Measurements from ENCODE around the gene FSIP1.

The FSIP1 gene

GRCh38 chr15:39574427-39574826 lies 208.2 kb downstream of the FSIP1 start:
- H3K4me3 ChIP-seq (ENCODE audit: low read length) = no peak overlapping the region
- peaks cover under 1% of the 10 kb centered on the region for H3K27me3 ChIP-seq (ENCODE audit: control insufficient read depth, low read length)
- no peaks in the 10 kb centered on the region for H3K4me1 ChIP-seq (ENCODE audit: control insufficient read depth, low read length)
- no peak overlapping the region for H3K4me2 ChIP-seq (ENCODE audit: low read length)
- H3K9me3 ChIP-seq (ENCODE audit: control insufficient read depth, insufficient read depth, low read length) = no peaks in the 10 kb centered on the region
- TF ChIP-seq, protein P1, sequence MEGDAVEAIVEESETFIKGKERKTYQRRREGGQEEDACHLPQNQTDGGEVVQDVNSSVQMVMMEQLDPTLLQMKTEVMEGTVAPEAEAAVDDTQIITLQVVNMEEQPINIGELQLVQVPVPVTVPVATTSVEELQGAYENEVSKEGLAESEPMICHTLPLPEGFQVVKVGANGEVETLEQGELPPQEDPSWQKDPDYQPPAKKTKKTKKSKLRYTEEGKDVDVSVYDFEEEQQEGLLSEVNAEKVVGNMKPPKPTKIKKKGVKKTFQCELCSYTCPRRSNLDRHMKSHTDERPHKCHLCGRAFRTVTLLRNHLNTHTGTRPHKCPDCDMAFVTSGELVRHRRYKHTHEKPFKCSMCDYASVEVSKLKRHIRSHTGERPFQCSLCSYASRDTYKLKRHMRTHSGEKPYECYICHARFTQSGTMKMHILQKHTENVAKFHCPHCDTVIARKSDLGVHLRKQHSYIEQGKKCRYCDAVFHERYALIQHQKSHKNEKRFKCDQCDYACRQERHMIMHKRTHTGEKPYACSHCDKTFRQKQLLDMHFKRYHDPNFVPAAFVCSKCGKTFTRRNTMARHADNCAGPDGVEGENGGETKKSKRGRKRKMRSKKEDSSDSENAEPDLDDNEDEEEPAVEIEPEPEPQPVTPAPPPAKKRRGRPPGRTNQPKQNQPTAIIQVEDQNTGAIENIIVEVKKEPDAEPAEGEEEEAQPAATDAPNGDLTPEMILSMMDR (IDR thresholded peaks at IDR 0.05; ENCODE audit: low read depth, low read length, poor library complexity, severe bottlenecking) = no peak
- TF ChIP-seq EZH2phosphoT487 (IDR thresholded peaks at IDR 0.05; ENCODE audit: borderline replicate concordance, low read length) = no peak
- H3K36me3 ChIP-seq (ENCODE audit: control insufficient read depth, low read length) = no peaks in the 10 kb centered on the region
- H3K9me2 ChIP-seq (replicated peaks; ENCODE audit: control insufficient read depth, low read length) = no peaks in the 10 kb centered on the region
- H3F3A ChIP-seq (ENCODE audit: control insufficient read depth, insufficient read depth) = no peaks in the 10 kb centered on the region
- no peaks in the 10 kb centered on the region for H3K79me2 ChIP-seq (ENCODE audit: control insufficient read depth, low read length)
- H4K20me1 ChIP-seq (ENCODE audit: control insufficient read depth, insufficient read depth, low read depth, low read length) = no peaks in the 10 kb centered on the region
- no peak overlapping the region for H3K27ac ChIP-seq (ENCODE audit: low read depth, low read length)

DNA sequence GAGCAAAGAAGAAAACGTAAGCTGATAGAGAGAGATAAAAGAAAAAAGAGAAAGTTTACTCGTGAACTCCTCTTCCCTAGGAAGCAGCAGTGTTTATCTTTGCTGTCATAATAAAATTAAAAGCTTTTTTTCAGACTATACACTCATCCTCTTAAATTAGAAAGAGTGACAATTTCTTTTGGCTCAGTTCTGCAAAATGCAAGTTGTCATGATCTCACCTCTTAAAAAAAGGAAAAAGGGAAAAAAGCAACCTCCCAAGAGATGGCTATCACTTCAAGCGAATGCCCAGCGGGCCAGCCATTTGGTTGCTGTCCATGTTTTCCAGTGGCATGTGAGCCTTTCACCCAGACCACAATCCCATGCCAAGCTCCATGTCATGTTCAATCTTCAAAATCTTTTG lies 208.8 kb downstream of the FSIP1 start:
- Histone ChIP-seq H3K79me2 (ENCODE audit: control insufficient read depth, low read length) (no peaks in the 10 kb centered on the region), H3K4me2 (ENCODE audit: low read length) (no peak overlapping the region), H3K27ac (ENCODE audit: low read depth, low read length) (no peak overlapping the region), H3K27me3 (ENCODE audit: control insufficient read depth, low read length) (no peaks in the 10 kb centered on the region; the same call in 1 of the 2 replicates), H3K9me3 (ENCODE audit: control insufficient read depth, insufficient read depth, low read length) (no peaks in the 10 kb centered on the region), H3K9me2 (replicated peaks; ENCODE audit: control insufficient read depth, low read length) (no peaks in the 10 kb centered on the region), H3K4me1 (ENCODE audit: control insufficient read depth, low read length) (no peaks in the 10 kb centered on the region), H3K36me3 (ENCODE audit: control insufficient read depth, low read length) (no peaks in the 10 kb centered on the region), H3K4me3 (ENCODE audit: low read length) (no peak overlapping the region), H3F3A (ENCODE audit: control insufficient read depth, insufficient read depth) (no peaks in the 10 kb centered on the region), H4K20me1 (ENCODE audit: control insufficient read depth, insufficient read depth, low read depth, low read length) (no peaks in the 10 kb centered on the region)
- TF ChIP-seq EZH2phosphoT487 (IDR thresholded peaks at IDR 0.05; ENCODE audit: borderline replicate concordance, low read length) = no peak

DNA sequence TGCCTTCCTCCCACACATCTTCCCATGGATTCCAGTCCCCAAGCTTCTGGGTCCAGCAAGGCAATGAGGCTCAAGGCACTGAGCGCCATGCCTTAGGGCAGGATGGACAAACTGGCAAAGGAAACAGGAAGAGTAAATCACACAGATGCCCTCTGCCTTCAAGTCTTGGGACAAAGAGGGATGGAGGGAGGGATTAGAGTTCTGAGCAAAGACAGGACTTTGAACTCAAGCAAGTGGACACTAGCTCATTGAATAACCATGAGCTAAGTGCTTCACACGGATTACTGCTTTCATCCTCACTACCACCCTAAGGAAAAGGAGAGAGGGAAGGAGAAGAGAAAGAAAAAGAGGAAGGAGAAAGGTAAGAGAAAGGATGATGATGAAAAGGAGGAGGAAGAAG lies 209.4 kb downstream of the FSIP1 start:
- no peaks in the 10 kb centered on the region for H3K79me2 ChIP-seq (ENCODE audit: control insufficient read depth, low read length)
- no peaks in the 10 kb centered on the region for H3F3A ChIP-seq (ENCODE audit: control insufficient read depth, insufficient read depth)
- H3K4me2 ChIP-seq (ENCODE audit: low read length) = no peak overlapping the region
- no peaks in the 10 kb centered on the region for H3K4me1 ChIP-seq (ENCODE audit: control insufficient read depth, low read length)
- no peak for TF ChIP-seq EZH2phosphoT487 (IDR thresholded peaks at IDR 0.05; ENCODE audit: borderline replicate concordance, low read length)
- TF ChIP-seq, protein P1 (IDR thresholded peaks at IDR 0.05; ENCODE audit: low read depth, low read length, poor library complexity, severe bottlenecking) = no peak
- no peaks in the 10 kb centered on the region; the same call in 1 of the 2 replicates for H3K27me3 ChIP-seq (ENCODE audit: control insufficient read depth, low read length)
- H3K9me2 ChIP-seq (replicated peaks; ENCODE audit: control insufficient read depth, low read length) = no peaks in the 10 kb centered on the region
- no peak overlapping the region for H3K4me3 ChIP-seq (ENCODE audit: low read length)
- no peaks in the 10 kb centered on the region for H4K20me1 ChIP-seq (ENCODE audit: control insufficient read depth, insufficient read depth, low read depth, low read length)
- no peak overlapping the region for H3K27ac ChIP-seq (ENCODE audit: low read depth, low read length)
- no peaks in the 10 kb centered on the region for H3K9me3 ChIP-seq (ENCODE audit: control insufficient read depth, insufficient read depth, low read length)
- H3K36me3 ChIP-seq (ENCODE audit: control insufficient read depth, low read length) = no peaks in the 10 kb centered on the region

DNA sequence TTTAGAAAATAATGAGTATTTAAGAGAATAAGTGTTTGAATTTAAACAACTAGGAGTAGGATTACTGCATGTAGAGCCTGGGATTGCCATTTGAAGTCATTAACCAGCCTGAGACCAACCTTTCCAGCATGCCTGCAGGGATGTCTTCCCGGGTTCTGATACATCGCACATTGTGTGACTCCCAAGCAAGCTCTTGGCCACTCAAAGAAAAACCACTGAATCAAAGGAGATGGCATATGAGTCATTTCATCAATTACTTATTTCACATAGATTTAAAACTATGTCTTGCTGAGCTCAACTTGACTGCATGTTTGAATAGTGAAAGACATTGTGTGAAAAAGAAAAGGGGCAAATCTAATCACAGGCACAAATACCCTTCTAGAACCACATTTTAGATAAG lies 216.8 kb downstream of the FSIP1 start:
- Histone ChIP-seq H3K36me3 (ENCODE audit: control insufficient read depth, low read length) (no peaks in the 10 kb centered on the region), H3K79me2 (ENCODE audit: control insufficient read depth, low read length) (no peaks in the 10 kb centered on the region), H3K9me2 (replicated peaks; ENCODE audit: control insufficient read depth, low read length) (no peaks in the 10 kb centered on the region), H3K9me3 (ENCODE audit: control insufficient read depth, insufficient read depth, low read length) (no peaks in the 10 kb centered on the region), H3K27me3 (ENCODE audit: control insufficient read depth, low read length) (no peaks in the 10 kb centered on the region; the same call in 1 of the 2 replicates), H3K4me1 (ENCODE audit: control insufficient read depth, low read length) (no peaks in the 10 kb centered on the region), H4K20me1 (ENCODE audit: control insufficient read depth, insufficient read depth, low read depth, low read length) (no peaks in the 10 kb centered on the region), H3F3A (ENCODE audit: control insufficient read depth, insufficient read depth) (no peaks in the 10 kb centered on the region), H3K27ac (ENCODE audit: low read depth, low read length) (no peak overlapping the region), H3K4me3 (ENCODE audit: low read length) (no peak overlapping the region), H3K4me2 (ENCODE audit: low read length) (no peak overlapping the region)
- TF ChIP-seq EZH2phosphoT487 (IDR thresholded peaks at IDR 0.05; ENCODE audit: borderline replicate concordance, low read length) = no peak
- TF ChIP-seq, protein P1 (IDR thresholded peaks at IDR 0.05; ENCODE audit: low read depth, low read length, poor library complexity, severe bottlenecking) = no peak

All from DOHH2 (cell line).